ENCODE data around the gene MYL7. TPM values are rescaled to one million over a fixed set of nuclear protein-coding genes. Genes with fewer than 3 reads are reported as not detected.

The MYL7 gene
- total RNA-seq, 1 experiment from 2014 or later, result 5.7 TPM

DNA sequence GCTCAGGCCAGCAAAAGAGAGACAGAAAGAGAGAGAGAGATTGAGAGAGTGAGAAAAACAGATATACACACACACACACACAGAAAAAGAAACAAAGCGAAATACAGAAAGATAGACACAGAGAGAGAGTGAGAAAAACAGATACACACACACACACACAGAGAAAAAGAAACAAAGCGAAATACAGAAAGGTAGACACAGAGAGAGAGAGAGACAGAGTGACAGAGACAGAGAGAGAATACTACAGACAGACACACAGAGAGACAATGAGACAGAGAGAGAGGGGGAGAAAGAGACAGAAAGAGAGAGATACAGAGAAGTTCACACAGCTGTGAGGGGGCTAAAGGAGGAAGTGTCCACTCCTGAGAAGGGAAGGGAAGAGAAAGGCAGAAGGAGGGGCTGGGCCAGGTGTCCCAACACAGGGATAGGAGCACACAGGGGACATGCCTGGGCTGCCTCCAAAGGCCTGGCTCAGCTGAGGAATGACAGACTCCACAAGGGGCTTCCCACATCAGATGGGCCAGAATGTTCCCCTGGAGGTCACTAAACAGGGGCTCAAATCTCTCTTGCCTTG lies 43.8 kb upstream of the MYL7 start:
- TF ChIP-seq, protein P1, sequence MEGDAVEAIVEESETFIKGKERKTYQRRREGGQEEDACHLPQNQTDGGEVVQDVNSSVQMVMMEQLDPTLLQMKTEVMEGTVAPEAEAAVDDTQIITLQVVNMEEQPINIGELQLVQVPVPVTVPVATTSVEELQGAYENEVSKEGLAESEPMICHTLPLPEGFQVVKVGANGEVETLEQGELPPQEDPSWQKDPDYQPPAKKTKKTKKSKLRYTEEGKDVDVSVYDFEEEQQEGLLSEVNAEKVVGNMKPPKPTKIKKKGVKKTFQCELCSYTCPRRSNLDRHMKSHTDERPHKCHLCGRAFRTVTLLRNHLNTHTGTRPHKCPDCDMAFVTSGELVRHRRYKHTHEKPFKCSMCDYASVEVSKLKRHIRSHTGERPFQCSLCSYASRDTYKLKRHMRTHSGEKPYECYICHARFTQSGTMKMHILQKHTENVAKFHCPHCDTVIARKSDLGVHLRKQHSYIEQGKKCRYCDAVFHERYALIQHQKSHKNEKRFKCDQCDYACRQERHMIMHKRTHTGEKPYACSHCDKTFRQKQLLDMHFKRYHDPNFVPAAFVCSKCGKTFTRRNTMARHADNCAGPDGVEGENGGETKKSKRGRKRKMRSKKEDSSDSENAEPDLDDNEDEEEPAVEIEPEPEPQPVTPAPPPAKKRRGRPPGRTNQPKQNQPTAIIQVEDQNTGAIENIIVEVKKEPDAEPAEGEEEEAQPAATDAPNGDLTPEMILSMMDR (conservative IDR thresholded peaks at IDR 0.05), result no peak
- Mint-ChIP-seq H3K27me3 (ENCODE audit: low read depth) (peaks cover 11% of the 10 kb centered on the region), H3K4me1 (peaks cover 22 to 28% of the 10 kb centered on the region in 2 experiments), H3K36me3 (ENCODE audit: insufficient read depth in 1 of 3, low read depth in 3 of 3) (peaks cover 0 to 7% (median 2%) of the 10 kb centered on the region in 3 experiments; a peak in 2 of 7 replicates), H3K9me3 (peaks cover 11 to 12% of the 10 kb centered on the region in 2 experiments; a peak in 4 of 5 replicates), H3K4me3 (no peak overlapping the region), H3K27ac (peak overlapping the region in 1 of 3 experiments; percentile 45; a peak in 2 of 7 replicates)
- Histone ChIP-seq H3K27me3 (ENCODE audit: insufficient read depth, low read length) (no peaks in the 10 kb centered on the region), H3T11ph (ENCODE audit: low read length) (no peak overlapping the region), H3K18ac (ENCODE audit: insufficient read length, low read depth, low read length) (no peak overlapping the region), H4K5ac (ENCODE audit: insufficient read length, low read depth, low read length) (no peak overlapping the region), H4K20me1 (ENCODE audit: control insufficient read depth, insufficient read depth, insufficient read length) (no peaks in the 10 kb centered on the region), H3K23ac (ENCODE audit: insufficient read length, low read depth, low read length) (no peak overlapping the region), H3K14ac (ENCODE audit: insufficient read depth, low read length) (no peak overlapping the region), H3K27ac (ENCODE audit: insufficient read length, low read depth, low read length) (no peak overlapping the region), H2BK120ac (ENCODE audit: low read depth, low read length, poor library complexity, severe bottlenecking) (no peak overlapping the region), H3K4ac (ENCODE audit: low read depth, low read length) (no peak overlapping the region), H3K9me3 (ENCODE audit: control insufficient read depth, low read depth, low read length) (peaks cover 7% of the 10 kb centered on the region), H3K4me1 (ENCODE audit: insufficient read depth, low read length) (no peaks in the 10 kb centered on the region), H3K9ac (ENCODE audit: extremely low read depth, insufficient read length, low read length) (no peak overlapping the region), H2AFZ (ENCODE audit: low read length) (no peak overlapping the region), H3K4me2 (ENCODE audit: insufficient read depth, insufficient read length, low read length) (no peak overlapping the region), H2BK12ac (ENCODE audit: insufficient read length, low read depth, low read length) (no peak overlapping the region), H3K79me2 (ENCODE audit: insufficient read depth, low read length) (no peaks in the 10 kb centered on the region), H3K56ac (ENCODE audit: insufficient read length, low read depth, low read length) (no peak overlapping the region), H4K91ac (ENCODE audit: insufficient read length, low read depth, low read length) (no peak overlapping the region), H2BK15ac (ENCODE audit: low read depth, low read length) (no peak overlapping the region), H3K23me2 (ENCODE audit: insufficient read length, low read depth, low read length, poor library complexity, severe bottlenecking) (no peaks in the 10 kb centered on the region), H4K8ac (replicated peaks; ENCODE audit: insufficient read length, low read depth, low read length) (no peak overlapping the region), H2BK5ac (ENCODE audit: insufficient read length, low read length) (no peak overlapping the region), H2AK5ac (ENCODE audit: insufficient read length, low read length) (no peak overlapping the region), H3K79me1 (ENCODE audit: insufficient read depth, low read depth, low read length, poor library complexity, severe bottlenecking) (no peaks in the 10 kb centered on the region), H2BK20ac (ENCODE audit: low read depth, low read length, poor library complexity, severe bottlenecking) (no peak overlapping the region)
- no CpG with 5 or more reads among the region's 2 CpGs for WGBS (ENCODE audit: extremely low coverage, insufficient read length, low lambda C conversion rate)
- DNase-seq, result no peak

Measured in H9 (cell line).